EL (cell line): ENCODE data around the gene SLC7A1.
A peak's percentile ranks its signal among the peaks of the same experiment; 100 is the strongest.

ENCODE experiments used
- DNase-seq: peaks from one replicate; pipeline ENCODE4 v3.0.0-alpha.2; 2016

The SLC7A1 gene

GRCh38 chr13:29550430-29550988 is 45.0 kb downstream of the SLC7A1 start:
- no peak for DNase-seq

- DNase-seq = peak; percentile 47
Observed at GRCh38 chr13:29548722-29549121, 46.8 kb downstream of the SLC7A1 start.

- DNase-seq = no peak
Observed at GRCh38 chr13:29547153-29547552, 48.3 kb downstream of the SLC7A1 start.

GRCh38 chr13:29546662-29547061 is 48.8 kb downstream of the SLC7A1 start:
- DNase-seq = no peak

- DNase-seq = no peak
Observed at GRCh38 chr13:29545988-29546387, 49.5 kb downstream of the SLC7A1 start.

GRCh38 chr13:29543230-29544215 is 52.0 kb downstream of the SLC7A1 start:
- DNase-seq = peak; percentile 81

- DNase-seq = no peak
Observed at GRCh38 chr13:29542381-29542780, 53.1 kb downstream of the SLC7A1 start.

- DNase-seq = no peak
Observed at GRCh38 chr13:29541400-29541799, 54.1 kb downstream of the SLC7A1 start.

GRCh38 chr13:29540799-29541198 is 54.7 kb downstream of the SLC7A1 start:
- no peak for DNase-seq

GRCh38 chr13:29540334-29540733 is 55.2 kb downstream of the SLC7A1 start:
- no peak for DNase-seq

GRCh38 chr13:29539856-29540255 is 55.6 kb downstream of the SLC7A1 start:
- DNase-seq = no peak

GRCh38 chr13:29538652-29539040 is 56.8 kb downstream of the SLC7A1 start:
- DNase-seq = no peak

- no peak for DNase-seq
Observed at GRCh38 chr13:29537736-29538651, 57.5 kb downstream of the SLC7A1 start.

GRCh38 chr13:29536853-29537252 is 58.6 kb downstream of the SLC7A1 start:
- no peak for DNase-seq

- DNase-seq = no peak
Observed at GRCh38 chr13:29535663-29536655, 59.5 kb downstream of the SLC7A1 start.

- DNase-seq = no peak
Observed at GRCh38 chr13:29534083-29534482, 61.4 kb downstream of the SLC7A1 start.

GRCh38 chr13:29532821-29533220 is 62.7 kb downstream of the SLC7A1 start:
- DNase-seq = no peak

GRCh38 chr13:29532116-29532515 is 63.4 kb downstream of the SLC7A1 start:
- no peak for DNase-seq

- DNase-seq = no peak
Observed at GRCh38 chr13:29530901-29531300, 64.6 kb downstream of the SLC7A1 start.

- no peak for DNase-seq
Observed at GRCh38 chr13:29529754-29530153, 65.7 kb downstream of the SLC7A1 start.

- no peak for DNase-seq
Observed at GRCh38 chr13:29527916-29528315, 67.6 kb downstream of the SLC7A1 start.

GRCh38 chr13:29527511-29527910 is 68.0 kb downstream of the SLC7A1 start:
- no peak for DNase-seq
